Peyer's patch (tissue), 4 donors: ENCODE measurements around the gene SLC35A3.

ENCODE experiments used
- POLR2A ChIP-seq, 2 donors: fragments of 450-650 bp; IDR thresholded peaks; one replicate each; pipeline ENCODE4 v1.5.1; 2017; ENCODE audit warnings: antibody characterized with exemption in 2 of 2, mild to moderate bottlenecking in 2 of 2, moderate library complexity in 2 of 2
- TF ChIP-seq, protein P1 (sequence below), 6 experiments: fragments of 450-650 bp in 4 of 6; fragments of 200-600 bp in 2 of 6; sonication (generic) in 1 of 6; IDR thresholded peaks; one replicate each; pipeline ENCODE4 v1.5.1; 2017 to 2019; ENCODE audit warnings: antibody characterized with exemption in 6 of 6, mild to moderate bottlenecking in 3 of 6, moderate library complexity in 1 of 6

DNA sequence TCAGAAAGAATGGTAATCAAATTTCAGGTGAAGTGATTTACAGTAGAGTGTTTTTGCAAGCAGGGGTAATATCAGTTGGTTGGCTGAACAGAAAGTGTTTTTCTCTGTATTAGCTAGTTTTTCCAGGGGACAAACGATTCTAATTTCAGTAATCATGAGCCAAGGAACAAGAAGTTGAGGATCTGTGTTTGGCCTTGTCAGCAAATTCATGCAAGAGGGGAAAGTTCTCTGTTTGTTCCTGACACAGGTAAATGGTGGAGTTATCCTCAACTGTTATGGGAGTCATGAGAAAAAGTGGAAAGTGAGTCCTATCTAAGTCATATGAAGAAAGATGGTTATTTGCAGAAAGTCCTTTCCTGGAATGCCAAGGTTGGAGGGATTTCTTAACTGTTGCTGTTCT, 24.6 kb upstream of the SLC35A3 start:
- TF ChIP-seq, protein P1, sequence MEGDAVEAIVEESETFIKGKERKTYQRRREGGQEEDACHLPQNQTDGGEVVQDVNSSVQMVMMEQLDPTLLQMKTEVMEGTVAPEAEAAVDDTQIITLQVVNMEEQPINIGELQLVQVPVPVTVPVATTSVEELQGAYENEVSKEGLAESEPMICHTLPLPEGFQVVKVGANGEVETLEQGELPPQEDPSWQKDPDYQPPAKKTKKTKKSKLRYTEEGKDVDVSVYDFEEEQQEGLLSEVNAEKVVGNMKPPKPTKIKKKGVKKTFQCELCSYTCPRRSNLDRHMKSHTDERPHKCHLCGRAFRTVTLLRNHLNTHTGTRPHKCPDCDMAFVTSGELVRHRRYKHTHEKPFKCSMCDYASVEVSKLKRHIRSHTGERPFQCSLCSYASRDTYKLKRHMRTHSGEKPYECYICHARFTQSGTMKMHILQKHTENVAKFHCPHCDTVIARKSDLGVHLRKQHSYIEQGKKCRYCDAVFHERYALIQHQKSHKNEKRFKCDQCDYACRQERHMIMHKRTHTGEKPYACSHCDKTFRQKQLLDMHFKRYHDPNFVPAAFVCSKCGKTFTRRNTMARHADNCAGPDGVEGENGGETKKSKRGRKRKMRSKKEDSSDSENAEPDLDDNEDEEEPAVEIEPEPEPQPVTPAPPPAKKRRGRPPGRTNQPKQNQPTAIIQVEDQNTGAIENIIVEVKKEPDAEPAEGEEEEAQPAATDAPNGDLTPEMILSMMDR (IDR thresholded peaks at IDR 0.05), result no peak
- TF ChIP-seq POLR2A (IDR thresholded peaks at IDR 0.05), result no peak
